NB4 (cell line): ENCODE data around the gene CDH23.

Experiments
- CTCF ChIP-seq: IDR thresholded peaks from one replicate; pipeline ENCODE4 v1.5.1; 2012; ENCODE audit warnings: low read depth, low read length
- POLR2A ChIP-seq: IDR thresholded peaks from 2 replicates; pipeline ENCODE4 v1.6.1; 2011; ENCODE audit warnings: mild to moderate bottlenecking; ENCODE audit not compliant: insufficient read length; ENCODE audit errors: extremely low read depth

- TF ChIP-seq CTCF (no peak), POLR2A (no peak)
These were observed 91.0 kb downstream of the CDH23 start for GRCh38 chr10:71487726-71488125.
